Renal pelvis (tissue), 4 donors: ENCODE results near the gene APBB2. TPM values are rescaled to one million over a fixed set of nuclear protein-coding genes. Genes with fewer than 3 reads are reported as not detected.
A peak's percentile ranks its signal among the peaks of the same experiment; 100 is the strongest.
"Not testable (repeated sequence)": the region's sequence is repeated elsewhere in the genome, so short reads cannot be mapped to it uniquely, and the experiment has no call there.

Experiments used
- DNase-seq: peaks from one replicate; pipeline ENCODE4 v3.0.0-alpha.2; 2013
- polyA plus RNA-seq, 3 donors: library from polyadenylated mRNA; unstranded; fragments of 120-200 nt; gene quantifications; one replicate each; pipeline ENCODE4 v1.2.1, GENCODE V29; 2013; ENCODE audit not compliant: insufficient read length in 3 of 3

APBB2 gene
- polyA plus RNA-seq, 3 donors = 43.3 to 59.5 (median 59.4) TPM

GRCh38 chr4:40829586-40829985, 384.8 kb downstream of the APBB2 start:
- DNase-seq = no peak

- no peak for DNase-seq
Measured at GRCh38 chr4:40828661-40829060, 385.7 kb downstream of the APBB2 start.

GRCh38 chr4:40827758-40828157, 386.6 kb downstream of the APBB2 start:
- no peak for DNase-seq

GRCh38 chr4:40826821-40827220, 387.5 kb downstream of the APBB2 start:
- DNase-seq = no peak

GRCh38 chr4:40825014-40825838, 389.1 kb downstream of the APBB2 start:
- no peak for DNase-seq

GRCh38 chr4:40822420-40823166, 391.7 kb downstream of the APBB2 start:
- DNase-seq = no peak

- no peak for DNase-seq
Measured at GRCh38 chr4:40820101-40820500, 394.2 kb downstream of the APBB2 start.

- not testable (repeated sequence) for DNase-seq
Measured at GRCh38 chr4:40817157-40817556, 397.2 kb downstream of the APBB2 start.

- DNase-seq = no peak
Measured at GRCh38 chr4:40812856-40813255, 401.5 kb downstream of the APBB2 start.

- DNase-seq = no peak
Measured at GRCh38 chr4:40812386-40812785, 402.0 kb downstream of the APBB2 start.

GRCh38 chr4:40811956-40812355, 402.4 kb downstream of the APBB2 start:
- DNase-seq = no peak

- DNase-seq = no peak
Measured at GRCh38 chr4:40808926-40809457, 405.4 kb downstream of the APBB2 start.

GRCh38 chr4:40804598-40804997, 409.7 kb downstream of the APBB2 start:
- DNase-seq = no peak

GRCh38 chr4:40800064-40800463, 414.3 kb downstream of the APBB2 start:
- no peak for DNase-seq

GRCh38 chr4:40789771-40790170, 424.6 kb downstream of the APBB2 start:
- no peak for DNase-seq

- DNase-seq = no peak
Measured at GRCh38 chr4:40789031-40789430, 425.3 kb downstream of the APBB2 start.

- DNase-seq = no peak
Measured at GRCh38 chr4:40788331-40788730, 426.0 kb downstream of the APBB2 start.

GRCh38 chr4:40785727-40786126, 428.6 kb downstream of the APBB2 start:
- DNase-seq = no peak

GRCh38 chr4:40782876-40783275, 431.5 kb downstream of the APBB2 start:
- no peak for DNase-seq

GRCh38 chr4:40778090-40778489, 436.3 kb downstream of the APBB2 start:
- no peak for DNase-seq

GRCh38 chr4:40769266-40769665, 445.1 kb downstream of the APBB2 start:
- peak; percentile 30 for DNase-seq

GRCh38 chr4:40763228-40763716, 451.1 kb downstream of the APBB2 start:
- DNase-seq = no peak
